Loucy (cell line): ENCODE data around the gene ANKRD23.

ENCODE experiments used
- H2AFZ ChIP-seq: fragments of 200-600 bp; sonication (generic); 2 replicates; pipeline ENCODE4 v1.6.0; 2016; ENCODE audit warnings: antibody characterized with exemption, mild to moderate bottlenecking, low read length, moderate library complexity
- H3F3A ChIP-seq: fragments of 200-600 bp; 2 replicates; pipeline ENCODE4 v1.6.0; 2016; ENCODE audit warnings: antibody characterized with exemption, low read depth, mild to moderate bottlenecking
- H3K27me3 ChIP-seq: fragments of 200-600 bp; sonication (generic); 2 replicates; pipeline ENCODE4 v1.6.1; 2014; ENCODE audit warnings: low read length, mild to moderate bottlenecking; ENCODE audit not compliant: insufficient read depth, poor library complexity, severe bottlenecking
- H3K36me3 ChIP-seq: fragments of 200-600 bp; sonication (generic); 2 replicates; pipeline ENCODE4 v1.6.1; 2016; ENCODE audit warnings: low read length; ENCODE audit not compliant: insufficient read depth
- H3K4me1 ChIP-seq: fragments of 200-600 bp; sonication (generic); 2 replicates; pipeline ENCODE4 v1.5.1; 2014; ENCODE audit warnings: low read length, mild to moderate bottlenecking; ENCODE audit not compliant: insufficient read depth, poor library complexity, severe bottlenecking
- H3K4me2 ChIP-seq: fragments of 200-600 bp; sonication (generic); 2 replicates; pipeline ENCODE4 v1.6.0; 2014; ENCODE audit warnings: antibody characterized with exemption, low read length, low read depth, mild to moderate bottlenecking; ENCODE audit not compliant: poor library complexity, severe bottlenecking
- H3K4me3 ChIP-seq: fragments of 200-600 bp; sonication (generic); 2 replicates; pipeline ENCODE4 v1.5.1; 2014; ENCODE audit warnings: low read length, mild to moderate bottlenecking, mixed read lengths; ENCODE audit not compliant: poor library complexity, severe bottlenecking
- H3K79me2 ChIP-seq: fragments of 200-600 bp; sonication (generic); 2 replicates; pipeline ENCODE4 v1.6.1; 2014; ENCODE audit warnings: low read length; ENCODE audit not compliant: insufficient read depth
- H3K9ac ChIP-seq: fragments of 200-600 bp; sonication (generic); 2 replicates; pipeline ENCODE4 v1.6.0; 2014; ENCODE audit warnings: mild to moderate bottlenecking, low read depth, low read length, moderate library complexity; ENCODE audit not compliant: poor library complexity, severe bottlenecking
- H3K9me2 ChIP-seq: fragments of 200-600 bp; sonication (generic); replicated peaks from 2 replicates; pipeline ENCODE4 v1.6.1; 2016; ENCODE audit warnings: low read depth, low read length, mixed read lengths
- H3K9me3 ChIP-seq: fragments of 200-600 bp; sonication (generic); 2 replicates; pipeline ENCODE4 v1.6.1; 2014; ENCODE audit warnings: mild to moderate bottlenecking, antibody characterized with exemption, low read length, low read depth; ENCODE audit not compliant: insufficient read depth
- H4K20me1 ChIP-seq: fragments of 200-600 bp; sonication (generic); 2 replicates; pipeline ENCODE4 v1.6.0; 2014; ENCODE audit warnings: antibody characterized with exemption, low read length, mild to moderate bottlenecking; ENCODE audit not compliant: insufficient read depth, poor library complexity, severe bottlenecking
- EZH2phosphoT487 ChIP-seq: fragments of 200-600 bp; IDR thresholded peaks from 2 replicates; pipeline ENCODE4 v1.6.1; 2018; ENCODE audit warnings: antibody characterized with exemption, mild to moderate bottlenecking, moderate library complexity, borderline replicate concordance
- TF ChIP-seq, protein P1 (sequence below): fragments of 200-600 bp; sonication (generic); conservative IDR thresholded peaks from 2 replicates; pipeline ENCODE4 v1.5.1; 2014; ENCODE audit warnings: mild to moderate bottlenecking, antibody characterized with exemption, low read length

ANKRD23 gene

DNA sequence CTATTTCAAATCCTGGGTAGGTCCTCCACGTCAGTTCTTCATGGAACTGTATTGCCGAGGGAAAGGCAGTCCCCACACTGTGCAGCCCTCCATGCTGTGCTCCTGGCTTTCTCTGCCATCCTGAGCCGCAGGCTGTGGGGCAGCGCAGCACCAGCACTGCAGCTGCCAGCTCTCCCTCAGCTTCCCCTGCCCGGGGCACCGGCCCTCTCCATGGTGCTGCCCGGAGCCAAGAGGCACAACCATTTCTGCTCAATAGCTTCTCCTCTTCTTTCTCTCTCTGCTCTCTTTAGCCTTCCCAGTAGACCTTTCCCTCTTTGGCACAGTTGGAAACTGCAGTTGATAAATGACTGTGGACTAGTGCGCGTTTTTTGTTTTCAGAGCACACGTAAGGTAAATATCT, 12.1 kb downstream of the ANKRD23 start:
- no peaks in the 10 kb centered on the region for H3K9me2 ChIP-seq
- TF ChIP-seq, protein P1, sequence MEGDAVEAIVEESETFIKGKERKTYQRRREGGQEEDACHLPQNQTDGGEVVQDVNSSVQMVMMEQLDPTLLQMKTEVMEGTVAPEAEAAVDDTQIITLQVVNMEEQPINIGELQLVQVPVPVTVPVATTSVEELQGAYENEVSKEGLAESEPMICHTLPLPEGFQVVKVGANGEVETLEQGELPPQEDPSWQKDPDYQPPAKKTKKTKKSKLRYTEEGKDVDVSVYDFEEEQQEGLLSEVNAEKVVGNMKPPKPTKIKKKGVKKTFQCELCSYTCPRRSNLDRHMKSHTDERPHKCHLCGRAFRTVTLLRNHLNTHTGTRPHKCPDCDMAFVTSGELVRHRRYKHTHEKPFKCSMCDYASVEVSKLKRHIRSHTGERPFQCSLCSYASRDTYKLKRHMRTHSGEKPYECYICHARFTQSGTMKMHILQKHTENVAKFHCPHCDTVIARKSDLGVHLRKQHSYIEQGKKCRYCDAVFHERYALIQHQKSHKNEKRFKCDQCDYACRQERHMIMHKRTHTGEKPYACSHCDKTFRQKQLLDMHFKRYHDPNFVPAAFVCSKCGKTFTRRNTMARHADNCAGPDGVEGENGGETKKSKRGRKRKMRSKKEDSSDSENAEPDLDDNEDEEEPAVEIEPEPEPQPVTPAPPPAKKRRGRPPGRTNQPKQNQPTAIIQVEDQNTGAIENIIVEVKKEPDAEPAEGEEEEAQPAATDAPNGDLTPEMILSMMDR: no peak
- no peak for TF ChIP-seq EZH2phosphoT487
- no peaks in the 10 kb centered on the region for H3K4me1 ChIP-seq
- no peaks in the 10 kb centered on the region for H3F3A ChIP-seq
- peaks cover 74% of the 10 kb centered on the region for H3K36me3 ChIP-seq
- no peak overlapping the region for H3K4me2 ChIP-seq
- H4K20me1 ChIP-seq: no peaks in the 10 kb centered on the region
- H3K9me3 ChIP-seq: no peaks in the 10 kb centered on the region
- no peaks in the 10 kb centered on the region for H3K79me2 ChIP-seq
- H3K4me3 ChIP-seq: no peak overlapping the region
- H3K27me3 ChIP-seq: no peaks in the 10 kb centered on the region
- no peak overlapping the region for H2AFZ ChIP-seq
- no peak overlapping the region for H3K9ac ChIP-seq

DNA sequence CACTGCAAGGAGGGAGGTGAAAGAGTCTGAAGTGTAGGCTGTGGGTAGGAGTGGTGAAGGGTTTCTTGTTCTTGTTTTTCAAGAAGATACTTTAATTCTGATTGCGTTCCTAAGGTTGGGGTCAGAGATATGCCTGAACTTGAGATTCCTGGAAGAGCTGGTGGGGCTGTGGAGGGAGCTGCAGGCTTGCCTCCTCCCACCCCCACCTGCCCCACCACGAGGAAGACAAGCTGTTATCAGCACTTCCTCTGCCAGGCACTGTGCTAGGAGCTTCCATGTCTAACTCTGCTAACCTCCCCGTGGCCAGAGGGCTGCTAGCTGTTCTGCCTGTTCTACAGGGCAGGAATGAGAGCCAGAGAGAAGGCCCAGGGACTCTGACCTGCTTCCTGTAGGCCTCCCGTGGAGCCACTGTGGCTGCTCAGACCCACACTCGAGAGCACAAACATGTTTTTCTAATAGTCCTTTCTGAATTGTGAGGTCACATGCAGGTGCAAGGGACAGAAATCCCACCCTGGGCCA, 13.7 kb downstream of the ANKRD23 start:
- H3K79me2 ChIP-seq: no peaks in the 10 kb centered on the region; the same call in 1 of the 2 replicates
- H3K4me2 ChIP-seq: no peak overlapping the region
- no peak overlapping the region for H3K9ac ChIP-seq
- H3K4me3 ChIP-seq: no peak overlapping the region
- no peaks in the 10 kb centered on the region for H3K9me3 ChIP-seq
- H3F3A ChIP-seq: no peaks in the 10 kb centered on the region
- peaks cover 88% of the 10 kb centered on the region for H3K36me3 ChIP-seq
- H3K9me2 ChIP-seq: no peaks in the 10 kb centered on the region
- no peaks in the 10 kb centered on the region for H3K4me1 ChIP-seq
- no peaks in the 10 kb centered on the region for H4K20me1 ChIP-seq
- H3K27me3 ChIP-seq: no peaks in the 10 kb centered on the region
- TF ChIP-seq, protein P1: no peak
- TF ChIP-seq EZH2phosphoT487: no peak
- no peak overlapping the region for H2AFZ ChIP-seq

DNA sequence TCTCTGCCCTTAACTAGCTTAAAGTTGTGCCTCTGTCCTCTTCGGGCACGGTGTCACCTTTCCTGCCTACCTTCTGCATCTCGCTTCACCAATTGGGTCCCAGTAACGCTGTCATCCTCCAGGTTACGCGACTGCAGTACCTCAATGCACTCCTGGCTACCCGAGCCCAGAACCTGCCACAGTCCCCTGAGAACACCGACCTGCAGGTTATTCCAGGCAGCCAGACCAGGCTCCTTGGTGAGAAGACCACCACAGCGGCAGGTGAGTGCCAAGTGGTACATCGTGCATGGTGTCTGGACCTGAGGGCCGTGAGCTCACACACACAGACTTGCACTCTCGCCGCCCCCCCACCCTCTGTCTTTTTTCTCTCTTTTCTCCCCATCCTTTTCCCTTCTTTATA, 14.9 kb downstream of the ANKRD23 start:
- no peak overlapping the region for H2AFZ ChIP-seq
- peaks cover 8% of the 10 kb centered on the region for H3K79me2 ChIP-seq
- no peaks in the 10 kb centered on the region for H3K9me2 ChIP-seq
- no peaks in the 10 kb centered on the region for H3K9me3 ChIP-seq
- no peaks in the 10 kb centered on the region for H3K4me1 ChIP-seq
- H3K9ac ChIP-seq: no peak overlapping the region
- H3K4me2 ChIP-seq: no peak overlapping the region
- peaks cover 90% of the 10 kb centered on the region for H3K36me3 ChIP-seq
- H3K27me3 ChIP-seq: no peaks in the 10 kb centered on the region
- no peak overlapping the region for H3K4me3 ChIP-seq
- peaks cover 8% of the 10 kb centered on the region for H4K20me1 ChIP-seq
- TF ChIP-seq, protein P1: no peak
- no peak for TF ChIP-seq EZH2phosphoT487
- no peaks in the 10 kb centered on the region for H3F3A ChIP-seq
